MM.1S (cell line): Measurements from ENCODE around the gene ADD3.

ENCODE experiments used
- DNase-seq: peaks from one replicate; pipeline ENCODE4 v3.0.0-alpha.2; 2015
- H2AFZ ChIP-seq: fragments of 300-600 bp; sonication (generic); 2 replicates; pipeline ENCODE4 v1.6.0; 2016; ENCODE audit warnings: antibody characterized with exemption, low read length
- H3F3A ChIP-seq: fragments of 300-600 bp; sonication (generic); 2 replicates; pipeline ENCODE4 v1.6.1; 2016; ENCODE audit warnings: mild to moderate bottlenecking, antibody characterized with exemption, low read length, moderate library complexity, mixed read lengths; ENCODE audit not compliant: insufficient read depth
- H3K27ac ChIP-seq: fragments of 300-600 bp; sonication (generic); 2 replicates; pipeline ENCODE4 v1.5.1; 2016; ENCODE audit warnings: mild to moderate bottlenecking, low read length
- H3K27me3 ChIP-seq: fragments of 300-600 bp; sonication (generic); replicated peaks from 2 replicates; pipeline ENCODE4 v1.6.0; 2016; ENCODE audit warnings: low read length; ENCODE audit not compliant: insufficient read depth
- H3K36me3 ChIP-seq: fragments of 300-600 bp; sonication (generic); replicated peaks from 2 replicates; pipeline ENCODE4 v1.6.1; 2016; ENCODE audit warnings: mild to moderate bottlenecking, low read length, mixed read lengths; ENCODE audit not compliant: insufficient read depth
- H3K4me1 ChIP-seq: fragments of 300-600 bp; sonication (generic); 2 replicates; pipeline ENCODE4 v1.6.1; 2016; ENCODE audit warnings: low read length, mixed read lengths
- H3K4me2 ChIP-seq: fragments of 300-600 bp; sonication (generic); 2 replicates; pipeline ENCODE4 v1.6.0; 2016; ENCODE audit warnings: low read depth, low read length
- H3K4me3 ChIP-seq: fragments of 300-600 bp; sonication (generic); 2 replicates; pipeline ENCODE4 v1.5.1; 2016; ENCODE audit warnings: low read length, mixed read lengths
- H3K79me2 ChIP-seq: fragments of 300-600 bp; sonication (generic); 2 replicates; pipeline ENCODE4 v1.6.1; 2016; ENCODE audit warnings: mixed run types, low read length, mixed read lengths
- H3K9ac ChIP-seq: fragments of 300-600 bp; sonication (generic); 2 replicates; pipeline ENCODE4 v1.6.1; 2016; ENCODE audit warnings: low read length, mixed read lengths
- H3K9me2 ChIP-seq: fragments of 300-600 bp; sonication (generic); replicated peaks from 2 replicates; pipeline ENCODE4 v1.6.1; 2016; ENCODE audit warnings: mild to moderate bottlenecking, low read length, mixed read lengths; ENCODE audit not compliant: insufficient read depth
- H3K9me3 ChIP-seq: fragments of 300-600 bp; sonication (generic); replicated peaks from 2 replicates; pipeline ENCODE4 v1.6.1; 2016; ENCODE audit warnings: mild to moderate bottlenecking, low read length, mixed read lengths; ENCODE audit not compliant: insufficient read depth
- H4K20me1 ChIP-seq: fragments of 300-600 bp; sonication (generic); 2 replicates; pipeline ENCODE4 v1.6.1; 2016; ENCODE audit warnings: mild to moderate bottlenecking, low read length, moderate library complexity, mixed read lengths; ENCODE audit not compliant: insufficient read depth
- EZH2 ChIP-seq: fragments of 300-600 bp; sonication (generic); optimal IDR thresholded peaks from 2 replicates; pipeline ENCODE3; 2017; ENCODE audit warnings: low read depth, mild to moderate bottlenecking, antibody characterized with exemption, low read length, mixed read lengths
- EZH2phosphoT487 ChIP-seq: fragments of 300-600 bp; sonication (generic); IDR thresholded peaks from 2 replicates; pipeline ENCODE4 v1.6.1; 2018; ENCODE audit warnings: antibody characterized with exemption, low read length
- TF ChIP-seq, protein P1 (sequence below): fragments of 300-600 bp; sonication (generic); IDR thresholded peaks from 2 replicates; pipeline ENCODE4 v1.5.1; 2016; ENCODE audit warnings: antibody characterized with exemption, low read length, mixed read lengths

Gene ADD3

DNA sequence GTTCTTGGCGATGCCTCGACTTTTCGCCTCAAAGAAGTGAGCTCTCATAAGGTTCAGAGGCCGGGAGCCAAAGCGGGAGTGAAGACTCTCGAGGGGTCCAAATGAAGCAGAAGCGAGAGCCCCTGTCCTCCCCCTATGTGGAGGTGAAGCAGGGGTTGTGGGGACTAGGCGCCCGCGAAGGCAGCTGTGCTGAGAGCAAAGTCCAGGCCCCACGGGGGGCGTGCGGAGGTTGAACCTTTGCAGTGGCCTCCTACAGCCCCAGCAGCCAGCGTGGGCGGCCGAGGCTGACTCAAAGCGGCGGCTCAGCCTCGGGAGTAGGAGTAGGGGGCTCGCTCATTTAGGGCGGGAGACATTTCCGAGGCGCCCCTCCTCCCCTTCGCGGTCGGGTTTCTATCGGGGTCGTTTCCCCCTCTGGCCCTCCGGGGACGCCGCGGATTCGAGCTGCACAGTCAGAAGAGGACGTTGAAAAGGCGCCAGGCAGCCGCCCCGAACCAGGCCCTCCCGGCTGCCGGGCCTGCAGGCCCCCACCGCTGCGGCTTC, 553 bp upstream of the ADD3 start:
- peak overlapping the region; percentile 58 for H3K4me2 ChIP-seq
- H3K36me3 ChIP-seq = no peaks in the 10 kb centered on the region
- H3K27me3 ChIP-seq = no peaks in the 10 kb centered on the region
- H3K79me2 ChIP-seq = peaks cover 33% of the 10 kb centered on the region
- peak overlapping the region; percentile 71 for H3K4me3 ChIP-seq
- H3K9ac ChIP-seq = peak overlapping the region; percentile 30; the same call in 1 of the 2 replicates
- no peaks in the 10 kb centered on the region for H3K9me3 ChIP-seq
- no peaks in the 10 kb centered on the region for H3K9me2 ChIP-seq
- peaks cover 13% of the 10 kb centered on the region for H3F3A ChIP-seq
- no peak for DNase-seq
- no peak overlapping the region for H3K27ac ChIP-seq
- no peaks in the 10 kb centered on the region for H4K20me1 ChIP-seq
- peaks cover 19% of the 10 kb centered on the region for H3K4me1 ChIP-seq
- H2AFZ ChIP-seq = peak overlapping the region; percentile 62
- TF ChIP-seq EZH2phosphoT487 (no peak), EZH2 (no peak)
- TF ChIP-seq, protein P1, sequence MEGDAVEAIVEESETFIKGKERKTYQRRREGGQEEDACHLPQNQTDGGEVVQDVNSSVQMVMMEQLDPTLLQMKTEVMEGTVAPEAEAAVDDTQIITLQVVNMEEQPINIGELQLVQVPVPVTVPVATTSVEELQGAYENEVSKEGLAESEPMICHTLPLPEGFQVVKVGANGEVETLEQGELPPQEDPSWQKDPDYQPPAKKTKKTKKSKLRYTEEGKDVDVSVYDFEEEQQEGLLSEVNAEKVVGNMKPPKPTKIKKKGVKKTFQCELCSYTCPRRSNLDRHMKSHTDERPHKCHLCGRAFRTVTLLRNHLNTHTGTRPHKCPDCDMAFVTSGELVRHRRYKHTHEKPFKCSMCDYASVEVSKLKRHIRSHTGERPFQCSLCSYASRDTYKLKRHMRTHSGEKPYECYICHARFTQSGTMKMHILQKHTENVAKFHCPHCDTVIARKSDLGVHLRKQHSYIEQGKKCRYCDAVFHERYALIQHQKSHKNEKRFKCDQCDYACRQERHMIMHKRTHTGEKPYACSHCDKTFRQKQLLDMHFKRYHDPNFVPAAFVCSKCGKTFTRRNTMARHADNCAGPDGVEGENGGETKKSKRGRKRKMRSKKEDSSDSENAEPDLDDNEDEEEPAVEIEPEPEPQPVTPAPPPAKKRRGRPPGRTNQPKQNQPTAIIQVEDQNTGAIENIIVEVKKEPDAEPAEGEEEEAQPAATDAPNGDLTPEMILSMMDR = no peak

DNA sequence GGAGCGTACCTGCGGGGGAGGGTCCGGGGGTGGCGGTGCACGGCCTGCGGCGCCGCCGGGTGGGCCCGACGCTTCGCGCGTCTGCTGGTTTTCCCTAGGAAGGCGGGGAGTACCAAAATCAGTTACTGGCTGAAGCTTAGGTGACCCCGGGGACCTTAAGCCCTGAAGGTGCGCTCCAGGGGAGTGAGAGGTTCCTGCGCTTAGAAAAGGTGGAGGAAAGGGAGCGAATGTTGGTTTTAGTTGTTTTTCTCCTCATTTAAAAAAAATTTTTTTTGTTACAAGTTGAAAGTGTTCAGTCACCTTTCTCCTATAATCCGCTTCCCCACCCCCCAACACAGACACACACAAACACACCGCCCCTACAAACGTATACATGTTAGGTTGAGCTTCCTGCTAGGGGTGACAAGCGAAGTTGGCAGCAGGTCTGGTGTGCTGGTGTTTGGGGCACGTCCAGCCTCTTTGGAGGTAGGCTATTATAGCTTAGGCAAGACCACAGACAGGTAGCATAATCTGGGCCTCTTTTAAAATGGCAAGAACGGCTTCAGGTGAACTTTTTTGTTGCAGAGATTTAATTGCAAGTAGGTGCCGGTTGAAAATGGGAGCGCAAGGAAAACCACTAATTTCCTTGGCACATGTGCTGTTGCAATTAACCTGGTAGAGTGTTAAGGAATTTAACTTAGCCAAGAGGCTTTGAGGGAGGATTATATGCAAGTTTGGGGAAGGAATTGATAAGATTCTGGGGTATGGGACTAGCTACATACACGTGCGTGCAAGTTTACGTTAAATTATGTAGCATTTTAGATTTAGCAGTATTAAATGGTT, 945 bp downstream of the ADD3 start:
- H3K36me3 ChIP-seq = no peaks in the 10 kb centered on the region
- no peaks in the 10 kb centered on the region for H4K20me1 ChIP-seq
- no peaks in the 10 kb centered on the region for H3K9me2 ChIP-seq
- H3K4me3 ChIP-seq = peak overlapping the region; percentile 71
- H3K9me3 ChIP-seq = no peaks in the 10 kb centered on the region
- no peaks in the 10 kb centered on the region for H3K27me3 ChIP-seq
- DNase-seq = peak; percentile 80
- peaks cover 48% of the 10 kb centered on the region for H3K79me2 ChIP-seq
- peak overlapping the region; percentile 38; the same call in 1 of the 2 replicates for H3K27ac ChIP-seq
- H3K4me1 ChIP-seq = peaks cover 19% of the 10 kb centered on the region
- H3F3A ChIP-seq = peaks cover 13% of the 10 kb centered on the region
- peak overlapping the region; percentile 85 for H3K4me2 ChIP-seq
- H3K9ac ChIP-seq = peak overlapping the region; percentile 64
- TF ChIP-seq EZH2 = no peak
- TF ChIP-seq, protein P1 = no peak
- TF ChIP-seq EZH2phosphoT487 = no peak
- H2AFZ ChIP-seq = peak overlapping the region; percentile 86

DNA sequence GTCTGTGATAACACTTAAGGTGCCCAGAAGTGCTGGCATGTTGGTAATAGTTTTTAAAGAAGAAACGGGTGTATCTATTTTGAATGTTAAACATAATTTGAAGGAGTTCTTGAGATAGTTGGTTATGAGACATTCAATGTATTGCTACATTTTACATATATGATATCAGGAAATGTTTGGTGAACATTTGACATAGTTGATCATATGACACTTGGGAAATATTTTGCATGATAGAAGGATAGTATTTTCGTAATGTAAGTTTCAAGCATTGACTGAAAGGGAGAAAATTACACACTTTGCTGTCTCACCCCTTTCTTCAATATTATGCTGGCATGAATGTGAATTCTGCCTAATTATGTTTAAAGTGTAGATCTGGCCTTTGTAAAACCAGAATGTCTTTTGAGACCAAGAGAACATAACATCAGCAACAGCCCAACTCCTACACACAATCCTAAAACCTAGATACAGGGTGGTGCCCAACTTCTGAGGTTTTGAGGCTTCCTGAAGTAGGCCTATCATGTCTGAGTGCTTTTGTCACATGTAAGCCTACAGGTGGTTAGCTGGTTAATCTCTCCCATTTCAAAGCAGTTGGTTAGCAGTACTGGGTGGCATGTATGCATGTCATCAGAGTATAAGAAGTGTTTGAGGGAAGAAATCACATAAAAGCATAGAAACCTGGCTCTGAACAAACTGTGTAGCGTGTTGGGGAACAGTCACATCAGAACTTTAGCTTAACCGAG, 2.1 kb downstream of the ADD3 start:
- Histone ChIP-seq H3K27ac (0 out of 2 replicates have a peak overlapping the region, but pooled peaks have one; percentile 7), H4K20me1 (no peaks in the 10 kb centered on the region), H3K27me3 (no peaks in the 10 kb centered on the region), H3K79me2 (peaks cover 60% of the 10 kb centered on the region), H3K4me1 (peaks cover 19% of the 10 kb centered on the region), H3K4me3 (peak overlapping the region; percentile 71), H3K9ac (no peak overlapping the region), H3F3A (peaks cover 13% of the 10 kb centered on the region), H3K36me3 (no peaks in the 10 kb centered on the region), H3K9me2 (no peaks in the 10 kb centered on the region), H3K9me3 (no peaks in the 10 kb centered on the region), H3K4me2 (peak overlapping the region; percentile 85), H2AFZ (no peak overlapping the region)
- DNase-seq = peak; percentile 81
- TF ChIP-seq EZH2 (no peak), EZH2phosphoT487 (no peak)
- TF ChIP-seq, protein P1 = no peak
